ENCODE results near the gene NPHP3.
A peak's percentile ranks its signal among the peaks of the same experiment; 100 is the strongest.
"Not testable (repeated sequence)": the region's sequence is repeated elsewhere in the genome, so short reads cannot be mapped to it uniquely, and the experiment has no call there.

The NPHP3 gene, protein sequence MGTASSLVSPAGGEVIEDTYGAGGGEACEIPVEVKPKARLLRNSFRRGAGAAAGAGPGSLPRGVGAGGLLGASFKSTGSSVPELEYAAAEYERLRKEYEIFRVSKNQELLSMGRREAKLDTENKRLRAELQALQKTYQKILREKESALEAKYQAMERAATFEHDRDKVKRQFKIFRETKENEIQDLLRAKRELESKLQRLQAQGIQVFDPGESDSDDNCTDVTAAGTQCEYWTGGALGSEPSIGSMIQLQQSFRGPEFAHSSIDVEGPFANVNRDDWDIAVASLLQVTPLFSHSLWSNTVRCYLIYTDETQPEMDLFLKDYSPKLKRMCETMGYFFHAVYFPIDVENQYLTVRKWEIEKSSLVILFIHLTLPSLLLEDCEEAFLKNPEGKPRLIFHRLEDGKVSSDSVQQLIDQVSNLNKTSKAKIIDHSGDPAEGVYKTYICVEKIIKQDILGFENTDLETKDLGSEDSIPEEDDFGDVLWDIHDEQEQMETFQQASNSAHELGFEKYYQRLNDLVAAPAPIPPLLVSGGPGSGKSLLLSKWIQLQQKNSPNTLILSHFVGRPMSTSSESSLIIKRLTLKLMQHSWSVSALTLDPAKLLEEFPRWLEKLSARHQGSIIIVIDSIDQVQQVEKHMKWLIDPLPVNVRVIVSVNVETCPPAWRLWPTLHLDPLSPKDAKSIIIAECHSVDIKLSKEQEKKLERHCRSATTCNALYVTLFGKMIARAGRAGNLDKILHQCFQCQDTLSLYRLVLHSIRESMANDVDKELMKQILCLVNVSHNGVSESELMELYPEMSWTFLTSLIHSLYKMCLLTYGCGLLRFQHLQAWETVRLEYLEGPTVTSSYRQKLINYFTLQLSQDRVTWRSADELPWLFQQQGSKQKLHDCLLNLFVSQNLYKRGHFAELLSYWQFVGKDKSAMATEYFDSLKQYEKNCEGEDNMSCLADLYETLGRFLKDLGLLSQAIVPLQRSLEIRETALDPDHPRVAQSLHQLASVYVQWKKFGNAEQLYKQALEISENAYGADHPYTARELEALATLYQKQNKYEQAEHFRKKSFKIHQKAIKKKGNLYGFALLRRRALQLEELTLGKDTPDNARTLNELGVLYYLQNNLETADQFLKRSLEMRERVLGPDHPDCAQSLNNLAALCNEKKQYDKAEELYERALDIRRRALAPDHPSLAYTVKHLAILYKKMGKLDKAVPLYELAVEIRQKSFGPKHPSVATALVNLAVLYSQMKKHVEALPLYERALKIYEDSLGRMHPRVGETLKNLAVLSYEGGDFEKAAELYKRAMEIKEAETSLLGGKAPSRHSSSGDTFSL (N-terminal part only)

DNA sequence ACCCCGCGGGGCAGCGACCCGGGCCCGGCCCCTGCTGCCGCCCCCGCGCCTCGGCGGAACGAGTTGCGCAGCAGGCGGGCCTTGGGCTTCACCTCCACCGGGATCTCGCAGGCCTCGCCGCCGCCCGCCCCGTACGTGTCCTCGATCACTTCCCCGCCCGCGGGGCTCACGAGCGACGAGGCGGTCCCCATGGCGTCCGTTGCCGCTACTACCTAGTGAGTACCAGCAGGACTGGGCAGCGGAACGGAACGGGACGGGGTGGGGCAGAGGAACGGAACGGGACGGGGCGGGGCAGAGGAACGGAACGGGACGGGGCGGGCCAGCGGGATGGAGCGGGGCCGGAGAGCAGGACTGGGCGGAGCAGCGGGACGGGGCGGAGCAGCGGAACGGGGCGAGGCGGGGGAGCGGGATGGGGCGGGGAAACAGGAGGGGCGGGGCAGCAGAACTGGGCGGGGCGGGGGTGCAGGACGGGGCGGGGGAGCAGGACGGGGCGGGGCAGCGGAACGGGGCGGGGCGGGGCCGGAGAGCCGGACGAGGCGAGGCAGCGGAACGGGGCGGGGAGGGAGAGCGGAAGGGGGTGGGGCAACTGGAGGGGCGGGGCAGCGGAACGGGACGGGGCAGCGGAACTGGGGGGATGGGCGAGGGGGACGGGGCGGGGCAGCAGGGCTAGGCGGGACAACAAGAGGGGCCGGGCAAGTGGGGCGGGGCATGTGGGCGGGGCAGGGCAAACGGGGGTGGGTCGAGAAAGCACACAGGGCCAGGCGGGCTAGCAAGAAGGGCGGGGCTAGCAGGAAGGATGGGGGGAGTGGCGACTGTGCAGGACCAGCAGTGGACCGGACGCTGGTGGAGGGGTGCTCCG, at the start of gene NPHP3:
Gene NPHP3 (minus strand): TSS at position 245 of the 859 bp plus-strand sequence. CDS start 54 bp downstream, at position 191.
- in situ Hi-C loops (cut with HindIII; ENCODE audit: low pct_ligation_motif_present, low pct_unique_long_range_greater_than_20kb, low sequenced_read_pairs): no loop called here
- DNase-seq: peak; percentile 88

- in situ Hi-C loops (cut with HindIII; ENCODE audit: low pct_ligation_motif_present, low pct_unique_long_range_greater_than_20kb, low sequenced_read_pairs): no loop called here
- DNase-seq: no peak
These were observed 36.5 kb upstream of the NPHP3 start for GRCh38 chr3:132758740-132759139.

DNA sequence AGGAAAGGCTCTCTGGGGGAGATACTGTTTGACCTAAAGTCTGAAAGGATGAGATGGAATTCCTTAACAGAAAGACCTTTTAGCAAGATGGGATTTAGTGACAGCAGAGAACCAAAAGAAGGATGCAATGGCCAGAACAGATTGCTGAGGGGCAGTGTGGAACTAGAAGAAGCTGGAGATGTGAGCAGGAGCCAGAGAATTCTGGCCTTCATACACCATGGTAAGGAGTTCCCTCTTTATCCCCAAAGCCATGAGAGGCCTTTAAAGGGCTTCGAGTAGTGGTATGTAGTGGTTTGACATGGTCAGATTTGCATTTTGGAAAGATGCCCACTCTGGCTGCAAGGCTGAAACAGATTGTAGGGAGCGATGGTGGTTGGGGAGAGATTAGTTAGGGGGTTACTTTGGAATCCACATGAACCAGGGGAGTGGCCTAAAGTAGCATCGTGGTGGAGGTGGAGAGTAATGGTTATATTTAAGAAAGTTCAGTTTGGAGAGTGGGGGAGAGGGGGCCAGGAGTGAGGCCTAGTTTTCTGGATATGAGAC, 34.0 kb upstream of the NPHP3 start:
- in situ Hi-C loops (cut with HindIII; ENCODE audit: low pct_ligation_motif_present, low pct_unique_long_range_greater_than_20kb, low sequenced_read_pairs): no loop called here
- no peak for DNase-seq

DNA sequence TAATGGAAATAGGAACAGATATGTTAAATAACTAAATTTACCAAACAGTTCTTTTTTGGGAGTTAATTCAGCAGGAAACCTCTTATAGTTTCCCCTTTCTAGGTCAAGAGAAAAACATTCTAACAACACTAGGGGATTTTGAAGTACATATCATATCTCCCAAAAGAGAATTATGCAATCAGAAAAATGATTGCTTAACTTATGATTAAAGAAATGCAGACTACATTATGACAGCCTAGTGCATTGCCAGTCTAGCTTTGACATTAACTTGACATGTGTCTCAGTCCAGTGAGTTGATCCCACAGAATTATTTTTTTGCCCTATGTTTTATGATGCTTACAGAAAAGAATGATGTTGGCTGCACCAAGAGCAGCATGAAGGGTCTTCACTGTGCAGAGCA, 31.7 kb upstream of the NPHP3 start:
- no peak for DNase-seq
- in situ Hi-C loops (cut with HindIII; ENCODE audit: low pct_ligation_motif_present, low pct_unique_long_range_greater_than_20kb, low sequenced_read_pairs): no loop called here

- in situ Hi-C loops (cut with HindIII; ENCODE audit: low pct_ligation_motif_present, low pct_unique_long_range_greater_than_20kb, low sequenced_read_pairs): loop anchor here (25.0 kb wide), 1 partner anchor 613 kb away; no protein-coding TSS in a partner anchor
- DNase-seq: no peak
These were observed 27.6 kb upstream of the NPHP3 start for GRCh38 chr3:132749786-132750185.

- not testable (repeated sequence) for DNase-seq
- in situ Hi-C loops (cut with HindIII; ENCODE audit: low pct_ligation_motif_present, low pct_unique_long_range_greater_than_20kb, low sequenced_read_pairs): loop anchor here (25.0 kb wide), 1 partner anchor 616 kb away; no protein-coding TSS in a partner anchor
These were observed 24.5 kb upstream of the NPHP3 start for GRCh38 chr3:132746720-132747119.

DNA sequence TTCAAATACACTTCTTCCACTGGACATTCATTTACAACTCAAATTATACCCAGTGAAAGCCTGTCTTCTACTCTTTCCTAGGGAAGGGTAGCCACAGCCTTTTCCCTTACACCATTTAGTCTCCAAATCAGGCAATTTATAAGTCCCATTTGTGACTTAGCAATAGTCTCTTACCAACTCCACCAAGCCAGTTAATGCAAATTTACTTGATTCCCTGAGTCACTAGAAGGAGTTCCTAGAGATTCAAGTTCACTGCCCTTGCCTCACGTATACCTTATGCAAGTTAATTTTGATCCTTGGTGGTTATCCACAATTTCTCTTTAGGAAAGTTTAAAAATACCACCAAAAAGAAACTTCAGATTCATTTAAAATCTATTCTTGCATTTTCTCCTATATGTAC, 16.1 kb upstream of the NPHP3 start:
- no peak for DNase-seq
- in situ Hi-C loops (cut with HindIII; ENCODE audit: low pct_ligation_motif_present, low pct_unique_long_range_greater_than_20kb, low sequenced_read_pairs): loop anchor here (25.0 kb wide), 1 partner anchor 624 kb away; no protein-coding TSS in a partner anchor

DNA sequence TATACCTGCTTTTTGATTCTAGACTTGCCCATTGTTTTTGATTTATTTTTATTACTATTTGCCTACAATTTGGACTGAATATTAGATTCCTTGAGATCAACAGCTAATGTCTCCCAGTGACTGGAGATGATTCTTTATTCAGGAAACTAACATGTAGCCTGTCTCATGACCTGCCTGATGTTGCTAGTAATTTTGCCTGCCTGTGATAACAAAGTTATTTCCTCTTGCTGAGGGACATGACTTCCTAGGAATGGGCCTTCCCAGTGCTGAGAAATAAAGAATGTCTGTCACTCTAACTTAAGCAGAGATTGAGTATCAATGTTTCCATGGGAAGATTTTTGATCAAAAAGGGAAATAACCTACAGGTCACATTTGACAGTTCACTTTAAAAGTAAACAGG, 13.4 kb upstream of the NPHP3 start:
- in situ Hi-C loops (cut with HindIII; ENCODE audit: low pct_ligation_motif_present, low pct_unique_long_range_greater_than_20kb, low sequenced_read_pairs): loop anchor here (25.0 kb wide), 1 partner anchor 627 kb away; no protein-coding TSS in a partner anchor

GRCh38 chr3:132730891-132731580, 8.8 kb upstream of the NPHP3 start:
- in situ Hi-C loops (cut with HindIII; ENCODE audit: low pct_ligation_motif_present, low pct_unique_long_range_greater_than_20kb, low sequenced_read_pairs): loop anchor here (25.0 kb wide), 1 partner anchor 631 kb away; no protein-coding TSS in a partner anchor
- peak; percentile 54 for DNase-seq

More for the DNA sequence above, 13.4 kb upstream of the NPHP3 start:
- DNase-seq: no peak

GRCh38 chr3:132726341-132726823, 4.2 kb upstream of the NPHP3 start:
- peak; percentile 35 for DNase-seq
- in situ Hi-C loops (cut with HindIII; ENCODE audit: low pct_ligation_motif_present, low pct_unique_long_range_greater_than_20kb, low sequenced_read_pairs): loop anchor here (25.0 kb wide), 1 partner anchor 636 kb away; no protein-coding TSS in a partner anchor

GRCh38 chr3:132723024-132723950, 1.1 kb upstream of the NPHP3 start:
- DNase-seq: no peak
- in situ Hi-C loops (cut with HindIII; ENCODE audit: low pct_ligation_motif_present, low pct_unique_long_range_greater_than_20kb, low sequenced_read_pairs): no loop called here

- in situ Hi-C loops (cut with HindIII; ENCODE audit: low pct_ligation_motif_present, low pct_unique_long_range_greater_than_20kb, low sequenced_read_pairs): no loop called here
These were observed 587 bp downstream of the NPHP3 start for GRCh38 chr3:132721479-132722164.

GRCh38 chr3:132720228-132720627, 2.0 kb downstream of the NPHP3 start:
- DNase-seq: no peak
- in situ Hi-C loops (cut with HindIII; ENCODE audit: low pct_ligation_motif_present, low pct_unique_long_range_greater_than_20kb, low sequenced_read_pairs): no loop called here

More at GRCh38 chr3:132721479-132722164, 587 bp downstream of the NPHP3 start:
- DNase-seq: peak; percentile 64

DNA sequence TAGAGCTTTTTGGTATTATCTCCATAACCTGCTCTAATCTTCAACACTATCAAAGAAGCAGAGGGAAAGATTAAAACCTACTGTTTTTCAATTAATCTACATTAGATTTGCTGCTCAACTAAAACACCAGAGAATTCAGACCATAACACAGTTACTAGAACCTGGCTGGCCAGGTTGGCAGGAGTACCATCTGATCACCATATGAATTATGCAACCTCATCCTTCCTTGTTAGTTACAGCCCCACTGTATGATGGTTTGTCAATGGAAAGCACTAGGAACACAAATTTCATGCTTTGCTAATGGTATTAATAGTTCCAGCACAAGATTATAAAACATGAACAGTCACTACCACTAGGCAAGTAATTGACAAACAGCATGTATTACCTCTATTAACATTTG, 5.8 kb downstream of the NPHP3 start:
- DNase-seq: no peak
- in situ Hi-C loops (cut with HindIII; ENCODE audit: low pct_ligation_motif_present, low pct_unique_long_range_greater_than_20kb, low sequenced_read_pairs): no loop called here

All from ACHN (cell line).